Activated T-helper 9 cell treated with anti-CD3 and anti-CD28 coated beads, Interleukin-2, amount 50 U/mL, for 16 hours (primary cell): Measurements from ENCODE around the gene SORCS2.
A peak's percentile ranks its signal among the peaks of the same experiment; 100 is the strongest.

Experiments used
- DNase-seq: peaks from one replicate; pipeline ENCODE4 v3.0.0-alpha.2; 2020; ENCODE audit warnings: low read depth

SORCS2 gene

DNA sequence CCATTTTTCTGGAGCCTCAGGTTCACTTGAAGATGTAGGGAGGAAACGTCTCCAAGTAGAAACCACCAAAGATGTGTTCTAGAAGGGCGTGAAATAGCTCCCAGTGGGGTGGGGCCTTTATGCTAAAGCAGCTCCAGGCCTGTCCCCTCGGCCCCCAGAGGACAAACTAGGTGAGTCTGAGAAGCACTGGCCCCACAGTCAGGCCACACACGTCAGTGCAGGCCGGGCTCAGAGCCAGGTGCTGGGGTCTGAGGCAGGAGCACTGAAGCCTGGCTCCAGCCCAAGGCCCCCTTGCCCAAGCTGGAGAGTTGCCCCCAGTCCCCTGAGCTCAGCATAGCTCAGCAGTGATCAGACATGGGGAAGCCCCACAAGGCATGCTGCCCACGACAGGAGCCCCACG, 337.7 kb downstream of the SORCS2 start:
- DNase-seq = no peak

DNA sequence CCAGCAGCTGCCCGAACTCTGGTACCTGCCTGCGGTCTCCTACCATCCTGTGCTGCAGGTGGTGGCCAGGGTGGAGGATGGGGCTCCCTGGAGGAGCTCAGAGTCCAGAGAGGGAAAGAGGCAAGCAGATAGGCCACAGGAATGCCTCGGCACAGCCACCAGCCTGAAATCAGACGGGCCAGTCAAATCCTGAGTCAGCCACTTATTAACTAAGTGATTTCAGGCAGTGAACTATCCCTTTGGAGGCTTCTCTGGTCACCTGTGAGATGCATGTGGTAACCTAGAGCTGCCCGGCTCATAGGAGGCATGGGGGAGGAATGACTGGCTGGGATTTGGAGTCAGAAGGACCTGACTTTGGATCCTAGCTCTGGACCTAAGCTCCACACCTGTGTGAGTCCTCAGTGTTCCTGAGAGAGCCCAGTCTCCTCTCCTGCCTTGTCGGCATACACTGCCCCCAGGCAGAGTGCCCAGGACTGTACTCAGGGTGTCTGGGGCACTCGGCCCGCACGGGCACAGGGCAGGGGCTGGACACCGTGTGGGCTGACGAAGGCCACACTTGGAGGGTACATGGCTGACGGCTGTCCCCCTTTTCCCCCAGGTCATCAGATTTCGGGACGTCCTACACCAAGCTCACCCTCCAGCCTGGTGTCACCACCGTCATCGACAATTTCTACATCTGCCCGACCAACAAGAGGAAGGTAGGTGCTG, 338.7 kb downstream of the SORCS2 start:
- no peak for DNase-seq

DNA sequence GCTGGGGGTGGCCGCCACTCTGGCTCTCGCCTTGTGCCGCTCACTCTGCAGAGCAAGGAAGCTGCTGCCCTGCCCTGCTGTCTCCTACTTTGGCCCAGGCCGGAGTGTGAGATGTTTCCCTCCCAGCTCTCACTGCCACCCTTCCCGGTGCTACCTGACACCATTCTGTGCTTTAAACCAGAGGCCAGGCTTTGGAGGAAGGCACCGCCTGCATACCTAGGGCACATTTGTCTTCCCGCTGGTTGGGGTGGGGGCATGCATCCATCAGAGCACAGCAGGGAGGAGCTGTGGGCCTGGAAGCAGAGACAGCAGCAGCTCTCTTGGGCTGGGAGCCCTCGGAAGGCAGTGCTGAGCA, 339.3 kb downstream of the SORCS2 start:
- DNase-seq = no peak

DNA sequence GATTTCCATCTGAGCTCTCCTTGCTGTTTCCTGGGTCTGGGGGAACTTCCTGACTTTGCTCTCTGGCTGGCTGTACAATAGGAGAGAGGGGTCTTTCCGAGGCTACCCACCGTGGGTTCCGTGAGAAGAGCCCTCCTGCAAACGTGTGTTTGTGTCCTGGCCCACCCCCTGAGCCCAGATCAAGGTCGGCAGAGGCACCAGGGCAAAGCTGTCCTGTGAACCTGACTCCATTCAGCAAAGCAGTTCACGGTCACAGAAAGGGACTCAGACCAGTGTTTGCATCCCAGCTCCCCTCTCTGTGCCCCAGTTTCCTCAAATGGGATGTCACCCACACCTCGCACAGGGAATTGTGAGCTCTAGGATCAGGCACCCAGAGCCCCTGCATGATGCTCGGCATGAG, 339.7 kb downstream of the SORCS2 start:
- DNase-seq = no peak

DNA sequence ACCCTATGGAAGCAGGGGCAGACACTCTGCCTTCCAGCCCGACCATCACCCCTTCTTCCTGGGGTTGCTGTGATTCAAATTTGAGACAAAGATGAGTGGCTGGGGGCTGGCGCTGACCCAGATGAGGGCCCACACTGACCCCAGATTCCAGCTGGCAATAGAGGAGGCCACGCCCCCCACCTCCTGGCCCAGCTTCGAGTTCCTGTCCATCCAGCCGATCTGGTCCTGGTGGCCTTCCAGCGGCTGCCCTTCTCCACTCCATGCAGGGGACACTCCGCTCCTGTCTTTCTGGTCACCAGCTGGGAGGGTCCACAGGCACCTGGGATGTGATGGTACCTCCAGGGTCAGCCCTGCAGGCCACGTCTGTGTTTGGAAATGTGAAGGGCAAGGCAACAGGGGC, 340.9 kb downstream of the SORCS2 start:
- DNase-seq = no peak

DNA sequence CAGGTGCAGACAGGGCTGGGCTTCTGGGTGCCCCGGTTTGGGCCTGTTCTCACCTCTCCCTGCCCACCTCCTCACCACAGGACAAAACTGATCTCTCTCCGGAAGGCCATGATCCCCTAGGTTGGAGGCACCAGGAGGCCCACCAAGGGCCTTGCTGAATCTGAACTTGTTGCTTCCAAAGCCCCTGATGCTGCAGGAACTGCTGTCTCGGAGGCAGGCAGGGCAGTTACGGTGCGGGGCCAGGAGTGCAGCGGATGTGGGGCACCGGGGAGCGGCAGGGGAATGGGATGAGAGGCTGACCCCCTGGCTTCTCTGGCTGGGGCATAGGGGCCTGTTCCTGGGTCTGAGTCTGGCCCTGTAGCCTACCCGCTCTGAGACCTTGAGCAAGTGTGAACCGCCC, 342.8 kb downstream of the SORCS2 start:
- DNase-seq = no peak

DNA sequence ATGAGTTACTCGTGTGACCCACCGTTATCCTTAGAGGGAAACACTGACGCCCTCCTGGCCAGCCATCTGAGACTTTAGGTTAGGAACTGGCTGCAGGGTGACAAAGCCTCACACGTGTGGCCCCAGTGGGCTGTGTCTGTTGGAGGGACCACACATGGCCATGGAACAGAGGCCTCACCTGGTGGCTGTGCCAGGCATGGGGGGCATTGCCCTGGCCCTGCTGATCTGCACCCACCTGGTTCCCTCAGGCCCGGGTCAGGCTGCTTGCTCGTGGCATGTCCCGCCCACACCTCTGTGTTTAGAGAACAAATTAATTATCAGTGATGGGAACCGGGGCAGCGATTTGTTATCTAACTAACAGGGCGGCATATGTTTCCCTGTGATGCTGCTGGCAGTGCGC, 343.3 kb downstream of the SORCS2 start:
- no peak for DNase-seq

DNA sequence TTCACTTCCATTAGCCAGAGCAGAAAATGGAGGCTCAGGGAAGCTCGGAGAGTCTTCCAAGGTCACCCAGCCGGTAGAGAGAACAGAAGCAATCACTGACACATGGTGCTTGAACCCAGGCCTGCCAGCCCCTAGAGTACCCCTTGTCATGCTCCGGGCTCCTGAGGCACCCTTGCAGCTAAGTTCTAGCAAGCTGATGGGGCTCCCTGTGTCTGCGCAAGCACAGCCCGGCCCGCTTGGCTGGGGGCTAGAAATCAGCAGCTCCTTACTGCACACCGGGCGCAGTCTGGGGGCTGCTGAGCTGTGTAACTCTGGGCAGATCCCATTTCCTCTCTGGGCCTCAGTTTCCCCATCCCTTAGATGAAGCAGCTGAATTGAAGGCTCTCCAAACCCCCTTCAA, 344.5 kb downstream of the SORCS2 start:
- no peak for DNase-seq

DNA sequence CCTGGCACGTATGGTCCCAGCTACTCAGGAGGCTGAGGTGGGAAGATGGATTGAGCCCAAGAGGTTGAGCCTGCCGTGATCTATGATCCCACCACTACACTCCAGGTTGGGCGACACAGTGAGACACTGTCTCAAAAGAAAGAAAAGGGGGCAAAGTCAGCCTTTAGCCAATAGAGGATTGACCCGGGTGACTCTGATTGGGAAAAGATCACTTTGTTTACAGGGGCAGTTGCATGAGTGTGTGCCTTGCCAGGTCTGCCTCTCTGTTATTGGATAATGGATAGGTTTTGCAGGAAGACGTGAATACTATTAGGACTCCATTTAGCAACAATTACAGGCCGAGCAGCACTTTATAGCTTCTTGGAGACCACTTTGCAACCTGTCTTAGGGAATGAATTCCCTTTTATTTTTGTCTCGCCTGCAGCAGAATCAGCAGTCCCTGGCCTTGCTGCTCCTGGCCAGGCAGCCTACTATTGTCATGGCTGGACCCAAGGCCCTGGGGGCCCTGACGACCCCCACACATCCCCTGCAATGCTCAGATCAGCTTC, 345.6 kb downstream of the SORCS2 start:
- no peak for DNase-seq

DNA sequence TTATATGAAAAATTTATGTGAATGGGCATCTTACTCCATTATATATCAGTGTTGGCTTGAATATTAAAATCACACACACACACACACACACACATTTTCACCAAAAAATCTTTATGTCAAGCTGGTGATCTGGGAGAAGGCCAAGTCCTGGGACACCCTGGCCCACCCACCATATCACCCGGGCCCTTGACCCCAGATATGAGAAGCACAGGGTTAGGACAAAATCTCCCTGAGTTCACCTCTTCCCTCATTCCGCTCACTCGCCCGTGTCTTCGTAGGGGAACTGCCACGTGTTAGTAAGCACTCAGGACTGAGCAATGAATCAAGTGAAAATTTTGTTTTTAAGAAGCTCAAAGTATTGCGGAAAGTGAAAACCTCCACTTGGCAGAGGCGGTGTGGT, 346.2 kb downstream of the SORCS2 start:
- DNase-seq = no peak

DNA sequence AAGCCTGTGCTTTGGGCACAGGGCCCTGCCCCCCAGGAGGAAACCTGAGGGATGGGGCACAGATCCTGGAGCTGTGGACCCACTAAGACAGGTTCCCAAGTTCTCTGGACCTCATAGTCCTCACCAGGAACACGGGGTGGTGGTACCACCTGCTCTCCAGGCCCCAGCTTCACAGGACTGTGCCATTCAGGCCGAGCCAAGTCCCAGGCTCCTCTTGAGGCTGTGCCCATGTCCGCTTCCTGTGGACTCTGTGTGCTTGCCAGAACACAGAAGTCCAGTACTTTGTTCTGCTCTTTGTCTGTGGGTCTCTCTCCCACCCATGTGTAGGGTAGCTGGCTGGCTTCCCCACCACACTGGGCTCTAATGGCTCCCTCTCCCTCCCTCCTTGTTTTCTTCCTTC, 346.8 kb downstream of the SORCS2 start:
- no peak for DNase-seq

DNA sequence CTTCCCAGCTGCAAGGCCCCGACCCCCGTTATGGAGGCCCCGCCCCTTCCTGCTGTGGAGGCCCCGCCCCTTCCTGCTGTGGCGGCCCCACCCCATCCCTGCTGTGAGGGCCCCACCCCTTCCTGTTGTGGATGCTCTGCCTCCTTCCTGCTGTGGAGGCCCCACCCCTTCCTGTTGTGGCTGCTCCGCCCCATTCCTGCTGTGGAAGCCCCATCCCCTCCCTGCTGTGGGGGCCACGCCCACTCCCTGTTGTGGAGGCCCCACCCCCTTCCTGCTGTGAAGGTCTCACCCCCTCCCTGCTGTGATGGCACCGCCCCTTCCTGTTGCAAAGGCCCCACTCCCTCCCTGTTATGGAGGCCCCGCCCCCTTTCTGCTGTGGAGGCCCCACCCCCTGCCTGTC, 347.3 kb downstream of the SORCS2 start:
- DNase-seq = peak; percentile 12

DNA sequence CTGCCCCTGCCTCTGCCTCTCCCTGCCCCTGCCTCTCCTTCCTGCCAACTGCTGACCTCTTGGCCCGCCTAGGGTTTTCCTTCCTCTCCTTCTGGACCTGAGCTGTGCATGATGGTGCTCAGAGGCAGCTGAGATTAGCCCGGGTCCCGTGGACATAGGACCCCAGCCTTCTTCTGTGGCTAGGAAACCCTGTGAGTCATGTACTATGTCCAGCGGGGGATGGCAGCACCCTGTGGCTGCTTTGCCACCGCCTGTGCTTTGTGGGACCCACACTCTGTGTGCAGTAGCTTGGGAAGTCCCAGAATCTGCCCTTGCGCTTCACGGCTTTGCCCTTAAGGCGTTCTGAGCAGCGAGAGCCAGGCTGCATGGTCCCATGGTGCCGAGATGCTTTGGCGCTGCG, 347.9 kb downstream of the SORCS2 start:
- no peak for DNase-seq

DNA sequence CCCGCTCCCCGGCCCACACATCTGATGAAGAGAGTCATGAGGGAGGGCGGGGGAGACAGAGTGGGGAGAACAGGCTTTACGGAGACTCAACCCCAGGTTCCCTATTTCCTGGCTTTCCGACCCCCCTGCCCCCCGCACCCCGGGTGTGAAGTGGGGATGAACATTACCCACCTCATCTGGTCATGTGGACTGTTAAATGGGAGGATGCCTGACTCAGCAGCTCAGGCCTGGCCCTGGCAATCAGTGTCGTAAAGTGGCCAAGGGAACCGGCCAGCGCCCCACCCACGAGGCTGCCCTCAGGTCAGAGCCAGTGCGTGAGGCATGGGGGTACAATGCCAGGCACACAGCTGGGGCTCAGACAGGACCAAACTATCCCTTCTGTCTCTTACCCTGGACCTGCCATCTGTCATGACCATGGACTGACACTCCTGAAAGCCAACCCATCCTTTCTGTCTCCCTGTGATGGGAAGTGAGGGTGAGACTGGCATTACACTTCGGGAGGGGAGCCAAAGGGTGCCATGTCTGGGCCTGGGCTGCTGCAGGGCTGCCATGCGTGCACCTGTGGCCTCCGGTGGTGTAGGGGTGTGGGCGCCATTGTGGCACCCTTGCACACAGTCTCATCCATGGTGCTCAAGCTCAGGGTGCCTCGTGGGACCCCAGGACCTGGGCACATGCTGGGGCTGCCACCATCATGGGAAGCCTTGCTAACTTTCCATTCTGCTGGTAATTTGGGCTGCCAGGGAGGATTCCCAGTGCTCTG, 348.5 kb downstream of the SORCS2 start:
- no peak for DNase-seq

DNA sequence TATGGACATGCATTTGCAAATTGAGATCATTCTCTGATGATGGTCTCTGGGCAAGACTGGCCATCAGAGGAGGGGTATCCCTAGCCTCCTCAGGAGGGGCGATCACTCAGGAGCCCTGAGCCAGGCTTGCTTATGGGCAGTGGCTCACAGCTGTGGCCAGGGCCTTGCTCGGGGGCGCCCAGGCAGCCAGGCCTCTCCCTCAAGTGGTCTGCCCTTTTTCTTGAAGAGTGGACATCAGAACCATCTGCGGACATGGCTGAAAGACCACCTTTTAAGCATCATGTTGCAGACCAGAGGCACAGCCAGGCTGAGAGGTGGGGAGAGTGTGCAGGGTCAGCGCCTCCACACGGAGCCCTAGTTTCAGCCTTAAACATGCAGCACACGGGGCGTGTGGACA, 349.1 kb downstream of the SORCS2 start:
- no peak for DNase-seq

DNA sequence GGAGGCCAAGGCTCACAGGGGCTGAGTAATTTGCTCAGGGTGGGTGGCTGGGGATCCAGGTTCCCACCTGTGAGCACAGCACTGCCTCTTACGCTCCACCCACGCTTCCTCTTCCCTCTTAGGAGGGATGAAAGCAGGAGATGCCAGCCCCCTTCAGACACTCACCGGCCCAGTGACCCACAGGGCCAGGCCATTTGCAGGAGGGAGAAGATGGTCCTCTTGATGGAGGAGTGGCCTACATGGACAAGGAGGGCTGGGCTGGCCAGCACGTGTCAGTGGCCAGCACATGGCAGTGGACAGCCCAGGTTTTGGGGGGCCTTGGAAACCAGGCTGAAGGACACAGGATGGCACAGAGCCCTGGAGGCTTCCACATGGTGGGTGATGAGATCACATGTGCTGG, 350.4 kb downstream of the SORCS2 start:
- DNase-seq = no peak

DNA sequence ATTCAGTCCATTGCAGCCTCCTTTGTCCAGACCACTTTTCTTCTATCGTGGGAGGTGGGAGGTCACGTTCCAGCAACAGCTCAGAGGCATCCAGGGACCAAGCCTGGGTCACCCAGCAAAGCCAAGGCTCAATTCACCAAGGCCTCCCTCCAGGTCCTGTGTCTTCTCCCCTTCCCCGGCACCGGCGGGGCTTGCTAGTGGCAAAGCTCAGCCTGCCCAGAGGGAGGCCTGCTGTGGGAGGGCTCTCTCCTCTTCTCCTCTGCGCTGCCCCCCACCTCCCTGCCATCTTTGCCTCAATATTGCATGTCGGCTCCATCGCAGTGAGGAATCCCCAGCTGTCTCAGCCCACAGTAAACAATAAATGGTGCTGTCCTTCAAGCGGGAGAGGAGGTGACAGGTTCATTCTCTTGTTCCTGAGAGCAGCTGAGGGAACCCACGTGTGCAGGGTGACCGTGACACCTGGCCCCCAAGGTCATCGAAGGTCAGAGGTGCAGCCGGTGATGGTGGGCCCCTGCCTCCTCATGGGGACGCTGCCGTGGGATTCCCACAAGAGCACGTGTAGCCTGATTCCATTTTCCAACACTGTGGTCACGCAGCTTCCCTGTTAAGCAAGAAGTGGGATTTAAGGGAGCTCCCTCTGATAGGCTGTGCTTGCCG, 353.9 kb downstream of the SORCS2 start:
- DNase-seq = no peak

DNA sequence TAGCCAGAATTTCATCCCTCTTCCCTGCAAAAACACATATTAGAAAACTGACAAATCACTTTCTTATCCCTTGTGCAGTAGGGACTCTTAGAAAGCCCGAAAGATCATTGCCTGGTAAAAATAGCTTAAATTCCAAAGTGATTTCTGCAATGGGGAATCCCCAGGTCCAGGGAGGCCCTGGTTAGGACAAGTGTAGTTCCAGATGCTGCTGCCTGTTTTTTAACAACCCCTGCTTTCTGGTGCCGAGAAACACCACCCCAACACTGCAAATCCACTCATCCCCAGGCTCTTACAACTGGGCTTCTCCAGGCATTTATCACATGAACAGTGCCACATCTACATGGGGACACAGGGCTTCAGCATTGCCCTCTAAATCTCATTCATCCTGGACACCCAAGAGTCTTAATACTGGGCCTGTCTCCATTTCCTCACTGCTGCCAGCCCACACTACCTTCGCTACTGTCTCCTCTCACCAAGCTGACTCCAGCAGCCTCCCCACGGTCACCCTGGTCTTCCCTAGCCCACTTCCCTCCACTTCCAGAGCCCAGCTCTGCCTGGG, 354.6 kb downstream of the SORCS2 start:
- no peak for DNase-seq

DNA sequence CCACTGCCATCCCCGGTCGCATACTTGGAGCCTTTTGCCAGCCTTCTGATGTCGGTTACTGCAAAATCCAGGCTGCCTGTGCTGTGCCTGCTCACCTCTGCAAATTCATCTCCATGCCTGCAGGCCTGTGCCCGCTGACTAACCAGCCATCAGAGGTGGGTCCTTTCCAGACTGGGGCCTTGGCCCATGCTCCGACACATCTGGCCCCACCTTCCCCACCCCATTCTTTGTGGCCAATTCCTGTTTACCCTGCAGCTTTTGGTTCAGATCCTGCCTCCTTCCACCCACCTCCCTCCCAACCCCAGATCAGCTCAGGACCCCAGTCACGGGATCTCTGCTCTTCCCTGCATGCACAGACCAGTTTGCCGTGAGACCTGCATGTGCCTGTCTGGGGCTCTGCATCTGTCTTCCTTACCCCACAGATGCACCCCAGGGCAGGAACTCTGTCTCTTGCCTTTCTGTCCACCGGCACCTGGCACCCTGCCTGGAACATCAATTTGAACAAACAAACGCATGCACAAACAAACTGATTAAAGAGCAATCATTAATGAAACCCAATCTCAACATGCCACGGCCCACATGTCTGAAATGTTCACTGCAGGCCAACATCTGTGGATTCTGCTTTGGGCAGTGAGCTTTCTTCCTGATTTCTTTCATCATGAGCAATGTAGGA, 355.2 kb downstream of the SORCS2 start:
- DNase-seq = no peak

DNA sequence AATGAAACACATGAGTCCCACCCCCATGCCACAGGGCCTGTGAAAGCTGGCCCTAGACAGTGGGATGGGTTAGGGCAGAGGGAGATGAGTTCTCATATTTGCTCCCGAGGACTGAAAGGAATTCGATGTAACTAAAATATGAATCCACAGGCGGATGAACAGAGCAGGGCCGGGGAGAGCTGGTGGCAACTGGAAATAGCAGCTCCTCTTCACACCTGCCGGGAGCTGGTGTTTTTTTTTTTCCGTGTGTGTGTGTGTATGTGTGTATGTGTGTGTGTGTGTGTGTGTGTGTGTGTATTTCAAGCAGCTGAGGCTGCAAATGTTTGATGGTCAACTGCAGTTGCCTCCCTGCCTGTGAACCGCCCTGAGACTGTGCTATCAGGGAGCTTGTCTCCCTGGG, 357.5 kb downstream of the SORCS2 start:
- no peak for DNase-seq

DNA sequence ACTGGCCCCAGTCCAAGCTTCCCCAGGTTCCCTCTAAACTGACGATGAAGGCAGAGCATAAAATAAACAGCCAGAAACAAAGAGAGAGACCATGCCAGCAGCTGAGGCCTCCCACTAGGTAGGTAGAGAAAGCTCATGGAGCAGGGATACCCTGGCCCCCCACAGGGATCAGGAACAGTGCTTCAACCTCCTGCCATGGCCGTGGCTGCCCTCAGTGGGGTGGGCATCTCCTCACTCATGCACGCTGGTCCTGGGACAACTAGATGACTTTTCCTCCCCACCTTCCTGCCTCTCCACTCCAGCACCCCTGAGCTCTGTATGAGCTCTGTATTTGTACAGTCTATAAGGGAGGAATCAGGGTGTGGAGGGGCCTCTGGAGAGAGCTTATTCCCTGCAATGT, 360.1 kb downstream of the SORCS2 start:
- no peak for DNase-seq

DNA sequence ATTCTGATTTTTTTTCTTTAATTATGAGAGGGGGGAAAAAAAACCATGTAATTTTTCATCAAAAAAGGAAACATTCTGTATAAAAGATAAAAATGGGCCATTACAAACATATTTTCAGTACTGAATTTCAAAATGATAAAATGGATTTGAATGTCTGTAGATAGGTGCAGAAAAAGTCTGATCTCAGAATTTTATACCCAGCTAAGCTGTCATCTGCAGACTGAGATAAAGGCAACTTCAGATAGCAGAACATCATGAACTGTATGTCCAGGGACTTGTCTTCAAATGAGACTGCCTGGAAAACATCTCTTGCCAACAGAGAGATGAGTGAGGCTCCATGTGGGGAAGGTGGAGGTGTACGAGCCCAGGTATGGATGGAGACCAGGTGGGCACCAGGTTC, 360.9 kb downstream of the SORCS2 start:
- DNase-seq = no peak
